Measurements from ENCODE around the gene CHAF1B. TPM values are rescaled to one million over a fixed set of nuclear protein-coding genes. Genes with fewer than 3 reads are reported as not detected.

Gene CHAF1B
- total and polyA plus RNA-seq, 9 of the 15 experiments (the other 6 are each of a cell fraction or from before 2014, with no cell fraction given), result 7.5 to 36.8 (median 21.0) TPM

GRCh38 chr21:36429947-36430546 is 44.9 kb downstream of the CHAF1B start (continued):
- TF ChIP-seq REST (IDR thresholded peaks at IDR 0.05; ENCODE audit: borderline replicate concordance), result peak; percentile 95
- 0 out of 2 replicates have a peak, but pooled peaks have one; percentile 25 for TF ChIP-seq REST (CRISPR knock-in tag; IDR thresholded peaks at IDR 0.05; ENCODE audit: low read depth)
- no peak for TF ChIP-seq ARID3B (CRISPR knock-in tag; IDR thresholded peaks at IDR 0.05; ENCODE audit: borderline replicate concordance)
- TF ChIP-seq KAT7 (CRISPR knock-in tag; IDR thresholded peaks at IDR 0.05; ENCODE audit: borderline replicate concordance), result no peak; the same call in 1 of the 2 replicates
- TF ChIP-seq MLLT1 (IDR thresholded peaks at IDR 0.05), result no peak; a peak in 3 of 4 replicates
- TF ChIP-seq ZNF121 (CRISPR knock-in tag; conservative IDR thresholded peaks at IDR 0.05), result no peak
- no peak for TF ChIP-seq HLTF (IDR thresholded peaks at IDR 0.05)
- no peak for TF ChIP-seq PCBP1 (IDR thresholded peaks at IDR 0.05; ENCODE audit: low read depth, low read length, poor library complexity, severe bottlenecking)
- TF ChIP-seq RAD21 (CRISPR knock-in tag; conservative IDR thresholded peaks at IDR 0.05 in 1 of 2, IDR thresholded peaks at IDR 0.05 in 1 of 2), result no peak; a peak in 2 of 4 replicates
- TF ChIP-seq FUS (optimal IDR thresholded peaks at IDR 0.05; ENCODE audit: low read depth, low read length), result no peak
- peak; percentile 98 for TF ChIP-seq CBFA2T2 (conservative IDR thresholded peaks at IDR 0.05)
- peak; percentile 95 for TF ChIP-seq ZNF766 (CRISPR knock-in tag; conservative IDR thresholded peaks at IDR 0.05)
- TF ChIP-seq ASH1L (IDR thresholded peaks at IDR 0.05; ENCODE audit: borderline replicate concordance, low read depth, partially characterized antibody), result no peak
- peak in 1 of 2 experiments; percentile 78; a peak in 1 of 4 replicates for TF ChIP-seq SIN3A (IDR thresholded peaks at IDR 0.05; ENCODE audit: borderline replicate concordance in 2 of 2, control insufficient read depth in 1 of 2, low read depth in 2 of 2, low read length in 2 of 2)
- peak; percentile 96 for TF ChIP-seq NBN (IDR thresholded peaks at IDR 0.05; ENCODE audit: low read depth)
- peak in 1 of 2 experiments; percentile 80; a peak in 1 of 4 replicates for TF ChIP-seq TEAD1 (CRISPR knock-in tag; IDR thresholded peaks at IDR 0.05)
